WTC11 (cell line): ENCODE measurements around the gene FCRL5. TPM values are rescaled to one million over a fixed set of nuclear protein-coding genes. Genes with fewer than 3 reads are reported as not detected.

Source experiments
- ATAC-seq: fragments of 200-7000 bp; cut with Tn5 transposase; 2 replicates; pipeline ENCODE4 v1.10.0; 2021; ENCODE audit warnings: mild to moderate bottlenecking, moderate library complexity
- CTCF ChIA-PET: fragments of 300-600 bp; sonication (Branson Sonifier 250); formaldehyde crosslinking; loops from one replicate; lab custom pipeline; 2021; ENCODE audit warnings: antibody characterized with exemption; lab: Charles Lee
- POLR2A ChIA-PET: fragments of 350-600 bp; sonication (Branson Sonifier 250); formaldehyde crosslinking; loops from one replicate; lab custom pipeline; 2021; ENCODE audit warnings: antibody characterized with exemption; lab: Charles Lee
- DNase-seq: peaks from one replicate; pipeline ENCODE4 v3.0.0; 2021; ENCODE audit warnings: low spot score
- H3K27ac Mint-ChIP-seq: 2 replicates; pipeline ENCODE4 v1.8.0; 2021; ENCODE audit warnings: mixed read lengths
- H3K27me3 Mint-ChIP-seq: 2 replicates; pipeline ENCODE4 v1.8.0; 2021; ENCODE audit warnings: low read depth, mild to moderate bottlenecking, moderate library complexity, mixed read lengths
- H3K36me3 Mint-ChIP-seq: 2 replicates; pipeline ENCODE4 v1.8.0; 2021; ENCODE audit warnings: mixed read lengths
- H3K4me1 Mint-ChIP-seq: 2 replicates; pipeline ENCODE4 v1.8.0; 2022; ENCODE audit warnings: mixed read lengths
- H3K4me3 Mint-ChIP-seq: 2 replicates; pipeline ENCODE4 v1.8.0; 2021; ENCODE audit warnings: mild to moderate bottlenecking, moderate library complexity, mixed read lengths
- H3K9me3 Mint-ChIP-seq: 2 replicates; pipeline ENCODE4 v1.8.0; 2021; ENCODE audit warnings: mixed read lengths
- CBFB ChIP-seq: sonication (generic); formaldehyde crosslinking; IDR thresholded peaks from 2 replicates; pipeline ENCODE4 v1.8.1; 2022; ENCODE audit warnings: mild to moderate bottlenecking, low read depth, missing genetic modification reagents
- CREB1 ChIP-seq: sonication (generic); formaldehyde crosslinking; IDR thresholded peaks from 2 replicates; pipeline ENCODE4 v1.8.0; 2023; ENCODE audit warnings: mild to moderate bottlenecking, missing genetic modification reagents
- FOXJ3 ChIP-seq: sonication (generic); formaldehyde crosslinking; IDR thresholded peaks from 2 replicates; pipeline ENCODE4 v1.9.0; 2021; ENCODE audit warnings: missing genetic modification reagents, mild to moderate bottlenecking, borderline replicate concordance
- FOXP1 ChIP-seq: sonication (generic); formaldehyde crosslinking; IDR thresholded peaks from 2 replicates; pipeline ENCODE4 v1.8.0; 2022; ENCODE audit warnings: missing genetic modification reagents, mild to moderate bottlenecking, moderate library complexity, borderline replicate concordance
- GTF2I ChIP-seq: fragments of 250-450 bp; sonication (Bioruptor Pico); conservative IDR thresholded peaks from 2 replicates; pipeline ENCODE4 v1.4.0; 2021; ENCODE audit warnings: mild to moderate bottlenecking
- IRF2 ChIP-seq: sonication (generic); formaldehyde crosslinking; IDR thresholded peaks from 2 replicates; pipeline ENCODE4 v1.8.0; 2022; ENCODE audit warnings: low read depth, missing genetic modification reagents, borderline replicate concordance
- NFYB ChIP-seq: sonication (generic); formaldehyde crosslinking; conservative IDR thresholded peaks from 2 replicates; pipeline ENCODE4 v1.8.0; 2022; ENCODE audit warnings: low read depth, missing genetic modification reagents
- RELA ChIP-seq: sonication (generic); formaldehyde crosslinking; IDR thresholded peaks from 2 replicates; pipeline ENCODE4 v1.8.1; 2022; ENCODE audit warnings: missing genetic modification reagents, mild to moderate bottlenecking, borderline replicate concordance
- TEAD1 ChIP-seq: sonication (generic); formaldehyde crosslinking; IDR thresholded peaks from 2 replicates; pipeline ENCODE4 v1.8.0; 2022; ENCODE audit warnings: mild to moderate bottlenecking, missing genetic modification reagents
- ZNF121 ChIP-seq: sonication (generic); formaldehyde crosslinking; IDR thresholded peaks from 2 replicates; pipeline ENCODE4 v1.8.0; 2023; ENCODE audit warnings: missing genetic modification reagents
- ZNF138 ChIP-seq: sonication (generic); formaldehyde crosslinking; conservative IDR thresholded peaks from 2 replicates; pipeline ENCODE4 v1.8.1; 2022; ENCODE audit warnings: mild to moderate bottlenecking, moderate library complexity, missing genetic modification reagents
- ZNF423 ChIP-seq: fragments of 250-450 bp; sonication (Bioruptor Pico); IDR thresholded peaks from 2 replicates; pipeline ENCODE4 v2.1.2; 2022; ENCODE audit warnings: mild to moderate bottlenecking, moderate library complexity
- total RNA-seq: library from RNA; stranded (reverse); gene quantifications from 3 replicates; pipeline ENCODE4 v1.2.3, GENCODE V29; 2021
- TF ChIP-seq, protein P1 (sequence below): sonication (generic); formaldehyde crosslinking; IDR thresholded peaks from 2 replicates; pipeline ENCODE4 v1.8.1; 2023; ENCODE audit warnings: mild to moderate bottlenecking, moderate library complexity, missing genetic modification reagents
- TF ChIP-seq, protein P2 (sequence below): sonication (generic); formaldehyde crosslinking; IDR thresholded peaks from 2 replicates; pipeline ENCODE4 v1.8.0; 2022; ENCODE audit warnings: mild to moderate bottlenecking, missing genetic modification reagents
- TF ChIP-seq, protein P3 (sequence below): sonication (generic); formaldehyde crosslinking; IDR thresholded peaks from 2 replicates; pipeline ENCODE4 v1.8.0; 2022; ENCODE audit warnings: missing genetic modification reagents
- TF ChIP-seq, protein P4 (sequence below): fragments of 250-450 bp; sonication (Bioruptor Pico); IDR thresholded peaks from 2 replicates; pipeline ENCODE4 v1.9.0; 2021; ENCODE audit warnings: mild to moderate bottlenecking
- TF ChIP-seq, protein P5 (sequence below): sonication (generic); formaldehyde crosslinking; conservative IDR thresholded peaks from 2 replicates; pipeline ENCODE4 v1.8.1; 2023; ENCODE audit warnings: mild to moderate bottlenecking, low read depth, missing genetic modification reagents, moderate library complexity

FCRL5 gene
- total RNA-seq, 1 experiment from 2014 or later, result 0.70 TPM

DNA sequence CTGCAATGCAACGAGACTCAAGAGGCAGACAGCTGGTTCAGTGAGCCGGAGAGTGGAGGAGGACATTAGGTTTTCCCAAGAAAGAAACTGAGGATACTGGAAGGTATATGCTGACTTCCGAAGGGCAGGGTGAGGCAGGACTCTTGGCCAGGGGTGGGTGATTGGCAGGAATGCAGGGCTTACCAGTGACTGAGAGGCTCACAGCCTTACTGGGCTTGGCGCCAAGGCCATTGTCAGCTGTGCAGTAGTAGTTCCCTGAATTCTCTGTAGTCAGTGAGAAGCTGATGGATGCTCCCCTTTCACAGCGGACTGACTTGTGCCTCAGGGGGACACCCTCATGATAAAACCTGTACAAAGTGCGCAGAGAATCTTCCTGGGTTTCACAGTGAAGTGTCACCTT is 9.6 kb downstream of the FCRL5 start:
- ChIA-PET POLR2A (no interaction called here), CTCF (interaction anchor here (0.5 kb wide), 1 partner anchor 453 kb away, joined by 3 read pairs; no protein-coding TSS in a partner anchor)
- ATAC-seq (no peak), DNase-seq (no peak)
- Mint-ChIP-seq H3K4me3 (no peak overlapping the region), H3K27ac (no peak overlapping the region), H3K27me3 (peaks cover 3% of the 10 kb centered on the region), H3K36me3 (peaks cover 11% of the 10 kb centered on the region), H3K4me1 (peaks cover 41% of the 10 kb centered on the region), H3K9me3 (peaks cover 16% of the 10 kb centered on the region)
- TF ChIP-seq GTF2I (CRISPR knock-in tag), result no peak
- TF ChIP-seq, protein P1, sequence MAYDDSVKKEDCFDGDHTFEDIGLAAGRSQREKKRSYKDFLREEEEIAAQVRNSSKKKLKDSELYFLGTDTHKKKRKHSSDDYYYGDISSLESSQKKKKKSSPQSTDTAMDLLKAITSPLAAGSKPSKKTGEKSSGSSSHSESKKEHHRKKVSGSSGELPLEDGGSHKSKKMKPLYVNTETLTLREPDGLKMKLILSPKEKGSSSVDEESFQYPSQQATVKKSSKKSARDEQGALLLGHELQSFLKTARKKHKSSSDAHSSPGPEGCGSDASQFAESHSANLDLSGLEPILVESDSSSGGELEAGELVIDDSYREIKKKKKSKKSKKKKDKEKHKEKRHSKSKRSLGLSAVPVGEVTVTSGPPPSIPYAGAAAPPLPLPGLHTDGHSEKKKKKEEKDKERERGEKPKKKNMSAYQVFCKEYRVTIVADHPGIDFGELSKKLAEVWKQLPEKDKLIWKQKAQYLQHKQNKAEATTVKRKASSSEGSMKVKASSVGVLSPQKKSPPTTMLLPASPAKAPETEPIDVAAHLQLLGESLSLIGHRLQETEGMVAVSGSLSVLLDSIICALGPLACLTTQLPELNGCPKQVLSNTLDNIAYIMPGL, result no peak
- TF ChIP-seq ZNF138 (CRISPR knock-in tag), result no peak
- TF ChIP-seq RELA (CRISPR knock-in tag), result no peak
- TF ChIP-seq FOXP1 (CRISPR knock-in tag), result no peak
- TF ChIP-seq, protein P2, sequence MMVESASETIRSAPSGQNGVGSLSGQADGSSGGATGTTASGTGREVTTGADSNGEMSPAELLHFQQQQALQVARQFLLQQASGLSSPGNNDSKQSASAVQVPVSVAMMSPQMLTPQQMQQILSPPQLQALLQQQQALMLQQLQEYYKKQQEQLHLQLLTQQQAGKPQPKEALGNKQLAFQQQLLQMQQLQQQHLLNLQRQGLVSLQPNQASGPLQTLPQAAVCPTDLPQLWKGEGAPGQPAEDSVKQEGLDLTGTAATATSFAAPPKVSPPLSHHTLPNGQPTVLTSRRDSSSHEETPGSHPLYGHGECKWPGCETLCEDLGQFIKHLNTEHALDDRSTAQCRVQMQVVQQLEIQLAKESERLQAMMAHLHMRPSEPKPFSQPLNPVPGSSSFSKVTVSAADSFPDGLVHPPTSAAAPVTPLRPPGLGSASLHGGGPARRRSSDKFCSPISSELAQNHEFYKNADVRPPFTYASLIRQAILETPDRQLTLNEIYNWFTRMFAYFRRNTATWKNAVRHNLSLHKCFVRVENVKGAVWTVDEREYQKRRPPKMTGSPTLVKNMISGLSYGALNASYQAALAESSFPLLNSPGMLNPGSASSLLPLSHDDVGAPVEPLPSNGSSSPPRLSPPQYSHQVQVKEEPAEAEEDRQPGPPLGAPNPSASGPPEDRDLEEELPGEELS (CRISPR knock-in tag), result no peak

DNA sequence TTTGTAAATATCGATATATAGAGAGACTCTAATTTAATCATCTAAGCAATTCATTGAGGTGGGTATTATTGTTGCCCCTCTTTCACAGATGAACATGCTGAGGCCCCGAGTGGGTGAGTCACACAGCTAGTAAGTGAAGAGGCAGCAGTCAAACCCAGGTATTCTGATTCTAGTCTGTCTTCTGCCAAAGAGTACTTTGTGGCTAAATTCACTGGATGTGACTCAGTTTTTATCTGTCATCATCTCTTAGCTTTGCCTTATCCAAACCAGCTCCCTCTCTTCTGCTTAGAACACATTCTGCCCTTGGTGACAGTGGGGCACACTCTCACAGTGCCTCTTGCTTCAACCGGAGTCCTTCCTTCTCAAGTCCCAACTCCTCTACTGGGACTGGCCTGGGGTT is 11.5 kb downstream of the FCRL5 start:
- H3K27me3 Mint-ChIP-seq, result peaks cover 6% of the 10 kb centered on the region; the same call in 1 of the 2 replicates
- H3K36me3 Mint-ChIP-seq, result peaks cover 27% of the 10 kb centered on the region
- peaks cover 33% of the 10 kb centered on the region for H3K9me3 Mint-ChIP-seq
- H3K4me3 Mint-ChIP-seq, result no peak overlapping the region
- H3K27ac Mint-ChIP-seq, result no peak overlapping the region
- CTCF ChIA-PET, result interaction anchor here (1.9 kb wide), 1 partner anchor 346 kb away, joined by 4 read pairs; no protein-coding TSS in a partner anchor
- peaks cover 41% of the 10 kb centered on the region for H3K4me1 Mint-ChIP-seq
- DNase-seq (no peak), ATAC-seq (no peak)
- POLR2A ChIA-PET, result no interaction called here
- TF ChIP-seq ZNF121 (CRISPR knock-in tag), result no peak
- TF ChIP-seq, protein P3, sequence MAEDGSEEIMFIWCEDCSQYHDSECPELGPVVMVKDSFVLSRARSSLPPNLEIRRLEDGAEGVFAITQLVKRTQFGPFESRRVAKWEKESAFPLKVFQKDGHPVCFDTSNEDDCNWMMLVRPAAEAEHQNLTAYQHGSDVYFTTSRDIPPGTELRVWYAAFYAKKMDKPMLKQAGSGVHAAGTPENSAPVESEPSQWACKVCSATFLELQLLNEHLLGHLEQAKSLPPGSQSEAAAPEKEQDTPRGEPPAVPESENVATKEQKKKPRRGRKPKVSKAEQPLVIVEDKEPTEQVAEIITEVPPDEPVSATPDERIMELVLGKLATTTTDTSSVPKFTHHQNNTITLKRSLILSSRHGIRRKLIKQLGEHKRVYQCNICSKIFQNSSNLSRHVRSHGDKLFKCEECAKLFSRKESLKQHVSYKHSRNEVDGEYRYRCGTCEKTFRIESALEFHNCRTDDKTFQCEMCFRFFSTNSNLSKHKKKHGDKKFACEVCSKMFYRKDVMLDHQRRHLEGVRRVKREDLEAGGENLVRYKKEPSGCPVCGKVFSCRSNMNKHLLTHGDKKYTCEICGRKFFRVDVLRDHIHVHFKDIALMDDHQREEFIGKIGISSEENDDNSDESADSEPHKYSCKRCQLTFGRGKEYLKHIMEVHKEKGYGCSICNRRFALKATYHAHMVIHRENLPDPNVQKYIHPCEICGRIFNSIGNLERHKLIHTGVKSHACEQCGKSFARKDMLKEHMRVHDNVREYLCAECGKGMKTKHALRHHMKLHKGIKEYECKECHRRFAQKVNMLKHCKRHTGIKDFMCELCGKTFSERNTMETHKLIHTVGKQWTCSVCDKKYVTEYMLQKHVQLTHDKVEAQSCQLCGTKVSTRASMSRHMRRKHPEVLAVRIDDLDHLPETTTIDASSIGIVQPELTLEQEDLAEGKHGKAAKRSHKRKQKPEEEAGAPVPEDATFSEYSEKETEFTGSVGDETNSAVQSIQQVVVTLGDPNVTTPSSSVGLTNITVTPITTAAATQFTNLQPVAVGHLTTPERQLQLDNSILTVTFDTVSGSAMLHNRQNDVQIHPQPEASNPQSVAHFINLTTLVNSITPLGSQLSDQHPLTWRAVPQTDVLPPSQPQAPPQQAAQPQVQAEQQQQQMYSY (CRISPR knock-in tag), result no peak
- no peak for TF ChIP-seq CREB1 (CRISPR knock-in tag)
- no peak for TF ChIP-seq NFYB (CRISPR knock-in tag)
- TF ChIP-seq, protein P4, sequence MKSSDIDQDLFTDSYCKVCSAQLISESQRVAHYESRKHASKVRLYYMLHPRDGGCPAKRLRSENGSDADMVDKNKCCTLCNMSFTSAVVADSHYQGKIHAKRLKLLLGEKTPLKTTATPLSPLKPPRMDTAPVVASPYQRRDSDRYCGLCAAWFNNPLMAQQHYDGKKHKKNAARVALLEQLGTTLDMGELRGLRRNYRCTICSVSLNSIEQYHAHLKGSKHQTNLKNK (CRISPR knock-in tag), result no peak
- no peak for TF ChIP-seq IRF2 (CRISPR knock-in tag)
- TF ChIP-seq TEAD1 (CRISPR knock-in tag), result no peak
- no peak for TF ChIP-seq CBFB (CRISPR knock-in tag)
- no peak for TF ChIP-seq ZNF423
- no peak for TF ChIP-seq FOXJ3 (CRISPR knock-in tag)
- TF ChIP-seq, protein P5, sequence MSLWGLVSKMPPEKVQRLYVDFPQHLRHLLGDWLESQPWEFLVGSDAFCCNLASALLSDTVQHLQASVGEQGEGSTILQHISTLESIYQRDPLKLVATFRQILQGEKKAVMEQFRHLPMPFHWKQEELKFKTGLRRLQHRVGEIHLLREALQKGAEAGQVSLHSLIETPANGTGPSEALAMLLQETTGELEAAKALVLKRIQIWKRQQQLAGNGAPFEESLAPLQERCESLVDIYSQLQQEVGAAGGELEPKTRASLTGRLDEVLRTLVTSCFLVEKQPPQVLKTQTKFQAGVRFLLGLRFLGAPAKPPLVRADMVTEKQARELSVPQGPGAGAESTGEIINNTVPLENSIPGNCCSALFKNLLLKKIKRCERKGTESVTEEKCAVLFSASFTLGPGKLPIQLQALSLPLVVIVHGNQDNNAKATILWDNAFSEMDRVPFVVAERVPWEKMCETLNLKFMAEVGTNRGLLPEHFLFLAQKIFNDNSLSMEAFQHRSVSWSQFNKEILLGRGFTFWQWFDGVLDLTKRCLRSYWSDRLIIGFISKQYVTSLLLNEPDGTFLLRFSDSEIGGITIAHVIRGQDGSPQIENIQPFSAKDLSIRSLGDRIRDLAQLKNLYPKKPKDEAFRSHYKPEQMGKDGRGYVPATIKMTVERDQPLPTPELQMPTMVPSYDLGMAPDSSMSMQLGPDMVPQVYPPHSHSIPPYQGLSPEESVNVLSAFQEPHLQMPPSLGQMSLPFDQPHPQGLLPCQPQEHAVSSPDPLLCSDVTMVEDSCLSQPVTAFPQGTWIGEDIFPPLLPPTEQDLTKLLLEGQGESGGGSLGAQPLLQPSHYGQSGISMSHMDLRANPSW (CRISPR knock-in tag), result no peak
